SK-N-SH treated with all-trans-retinoic acid at 6 μM for 48 hours (cell line): Measurements from ENCODE around the gene RTL10.

ENCODE experiments used
- ATAC-seq: fragments of 200-7000 bp; cut with Tn5 transposase; 3 replicates; pipeline ENCODE4 v1.9.1; 2020; ENCODE audit warnings: mild to moderate bottlenecking, moderate library complexity
- ARNTL ChIP-seq: fragments of 450-650 bp; formaldehyde crosslinking; IDR thresholded peaks from 2 replicates; pipeline ENCODE4 v1.5.0; 2020; ENCODE audit warnings: low read depth, mild to moderate bottlenecking, moderate library complexity, borderline replicate concordance
- CREB5 ChIP-seq: fragments of 250-450 bp; sonication (Bioruptor Pico); IDR thresholded peaks from 2 replicates; pipeline ENCODE4 v1.5.1; 2020; ENCODE audit warnings: low read depth, mild to moderate bottlenecking, moderate library complexity
- CSDC2 ChIP-seq: fragments of 250-450 bp; sonication (Bioruptor Pico); IDR thresholded peaks from 2 replicates; pipeline ENCODE4 v1.5.0; 2020; ENCODE audit warnings: mild to moderate bottlenecking, moderate library complexity
- CSRNP3 ChIP-seq: fragments of 250-450 bp; sonication (Bioruptor Pico); IDR thresholded peaks from 2 replicates; pipeline ENCODE4 v1.5.1; 2021; ENCODE audit warnings: mild to moderate bottlenecking, moderate library complexity
- ESRRG ChIP-seq: fragments of 250-450 bp; sonication (Bioruptor Pico); IDR thresholded peaks from 2 replicates; pipeline ENCODE4 v1.6.1; 2021; ENCODE audit warnings: mild to moderate bottlenecking
- GLIS3 ChIP-seq: fragments of 250-450 bp; sonication (Bioruptor Pico); IDR thresholded peaks from 2 replicates; pipeline ENCODE4 v1.5.0; 2020; ENCODE audit warnings: mild to moderate bottlenecking, moderate library complexity
- ISL1 ChIP-seq: fragments of 250-450 bp; sonication (Bioruptor Pico); IDR thresholded peaks from 2 replicates; pipeline ENCODE4 v2.1.2; 2022; ENCODE audit warnings: mild to moderate bottlenecking, moderate library complexity
- POU6F1 ChIP-seq: fragments of 250-450 bp; sonication (Bioruptor Pico); IDR thresholded peaks from 2 replicates; pipeline ENCODE4 v1.8.0; 2021; ENCODE audit warnings: low read depth, mild to moderate bottlenecking, moderate library complexity, borderline replicate concordance
- PPARA ChIP-seq: fragments of 250-450 bp; sonication (Bioruptor Pico); IDR thresholded peaks from 2 replicates; pipeline ENCODE4 v1.5.0; 2020; ENCODE audit warnings: mild to moderate bottlenecking, borderline replicate concordance
- RARB ChIP-seq: fragments of 250-450 bp; sonication (Bioruptor Pico); IDR thresholded peaks from 2 replicates; pipeline ENCODE4 v1.8.0; 2021; ENCODE audit warnings: mild to moderate bottlenecking, moderate library complexity
- SNAI2 ChIP-seq: fragments of 250-450 bp; sonication (Bioruptor Pico); IDR thresholded peaks from 2 replicates; pipeline ENCODE4 v1.5.0; 2020; ENCODE audit warnings: mild to moderate bottlenecking, moderate library complexity
- TCF4 ChIP-seq: fragments of 250-450 bp; sonication (Bioruptor Pico); IDR thresholded peaks from 2 replicates; pipeline ENCODE4 v1.8.0; 2021; ENCODE audit warnings: mild to moderate bottlenecking, moderate library complexity, borderline replicate concordance
- TOX ChIP-seq: fragments of 250-450 bp; sonication (Bioruptor Pico); IDR thresholded peaks from 2 replicates; pipeline ENCODE4 v1.8.0; 2021; ENCODE audit warnings: mild to moderate bottlenecking, moderate library complexity, borderline replicate concordance
- TSHZ2 ChIP-seq: fragments of 250-450 bp; sonication (Bioruptor Pico); IDR thresholded peaks from 2 replicates; pipeline ENCODE4 v1.5.0; 2020; ENCODE audit warnings: mild to moderate bottlenecking, moderate library complexity
- ZC3H10 ChIP-seq: fragments of 250-450 bp; sonication (Bioruptor Pico); IDR thresholded peaks from 2 replicates; pipeline ENCODE4 v1.5.1; 2021; ENCODE audit warnings: mild to moderate bottlenecking, moderate library complexity
- ZFP3 ChIP-seq: fragments of 250-450 bp; sonication (Bioruptor Pico); IDR thresholded peaks from 2 replicates; pipeline ENCODE4 v1.5.0; 2020; ENCODE audit warnings: mild to moderate bottlenecking, moderate library complexity
- ZNF565 ChIP-seq: fragments of 450-650 bp; formaldehyde crosslinking; conservative IDR thresholded peaks from 2 replicates; pipeline ENCODE4 v1.5.0; 2020; ENCODE audit warnings: low read depth, mild to moderate bottlenecking, moderate library complexity
- ZNF70 ChIP-seq: fragments of 450-650 bp; formaldehyde crosslinking; IDR thresholded peaks from 2 replicates; pipeline ENCODE4 v1.5.0; 2020; ENCODE audit warnings: mild to moderate bottlenecking, moderate library complexity

The RTL10 gene

GRCh38 chr22:19901577-19902244 lies 47.0 kb upstream of the RTL10 start:
- TF ChIP-seq CREB5 (CRISPR knock-in tag): no peak
- TF ChIP-seq ARNTL (CRISPR knock-in tag): no peak
- no peak for TF ChIP-seq ZNF70 (CRISPR knock-in tag)
- TF ChIP-seq GLIS3 (CRISPR knock-in tag): no peak
- no peak for TF ChIP-seq TCF4
- TF ChIP-seq TOX: no peak
- TF ChIP-seq PPARA (CRISPR knock-in tag): no peak
- no peak for TF ChIP-seq ZFP3 (CRISPR knock-in tag)
- TF ChIP-seq ZC3H10 (CRISPR knock-in tag): no peak
- no peak for TF ChIP-seq ZNF565 (CRISPR knock-in tag)
- TF ChIP-seq CSDC2: no peak
- no peak for TF ChIP-seq TSHZ2 (CRISPR knock-in tag)
- TF ChIP-seq ISL1: no peak
- TF ChIP-seq POU6F1: no peak
- no peak for TF ChIP-seq RARB (CRISPR knock-in tag)
- ATAC-seq: no peak

GRCh38 chr22:19900707-19901436 lies 46.2 kb upstream of the RTL10 start:
- no peak for ATAC-seq
- TF ChIP-seq ZC3H10 (CRISPR knock-in tag) (no peak), ISL1 (no peak), GLIS3 (CRISPR knock-in tag) (no peak), PPARA (CRISPR knock-in tag) (no peak), ARNTL (CRISPR knock-in tag) (no peak), CSRNP3 (CRISPR knock-in tag) (no peak), TSHZ2 (CRISPR knock-in tag) (no peak), POU6F1 (no peak), TCF4 (no peak), SNAI2 (CRISPR knock-in tag) (no peak), ESRRG (CRISPR knock-in tag) (no peak)
- TF ChIP-seq, all 23 proteins: peak for 0
